GM10266 (cell line): ENCODE data around the gene IPMK.
"Not testable (repeated sequence)": the region's sequence is repeated elsewhere in the genome, so short reads cannot be mapped to it uniquely, and the experiment has no call there.

Source experiments
- DNase-seq: peaks from one replicate; pipeline ENCODE4 v3.0.0; 2012; ENCODE audit errors: extremely low spot score
- TF ChIP-seq, protein P1 (sequence below): IDR thresholded peaks from 2 replicates; pipeline ENCODE4 v1.5.1; 2012; ENCODE audit warnings: mild to moderate bottlenecking, low read depth; ENCODE audit not compliant: control insufficient read depth, insufficient read depth; ENCODE audit errors: missing control alignments

Gene IPMK

GRCh38 chr10:58260334-58260733 is 7.4 kb downstream of the IPMK start:
- TF ChIP-seq, protein P1, sequence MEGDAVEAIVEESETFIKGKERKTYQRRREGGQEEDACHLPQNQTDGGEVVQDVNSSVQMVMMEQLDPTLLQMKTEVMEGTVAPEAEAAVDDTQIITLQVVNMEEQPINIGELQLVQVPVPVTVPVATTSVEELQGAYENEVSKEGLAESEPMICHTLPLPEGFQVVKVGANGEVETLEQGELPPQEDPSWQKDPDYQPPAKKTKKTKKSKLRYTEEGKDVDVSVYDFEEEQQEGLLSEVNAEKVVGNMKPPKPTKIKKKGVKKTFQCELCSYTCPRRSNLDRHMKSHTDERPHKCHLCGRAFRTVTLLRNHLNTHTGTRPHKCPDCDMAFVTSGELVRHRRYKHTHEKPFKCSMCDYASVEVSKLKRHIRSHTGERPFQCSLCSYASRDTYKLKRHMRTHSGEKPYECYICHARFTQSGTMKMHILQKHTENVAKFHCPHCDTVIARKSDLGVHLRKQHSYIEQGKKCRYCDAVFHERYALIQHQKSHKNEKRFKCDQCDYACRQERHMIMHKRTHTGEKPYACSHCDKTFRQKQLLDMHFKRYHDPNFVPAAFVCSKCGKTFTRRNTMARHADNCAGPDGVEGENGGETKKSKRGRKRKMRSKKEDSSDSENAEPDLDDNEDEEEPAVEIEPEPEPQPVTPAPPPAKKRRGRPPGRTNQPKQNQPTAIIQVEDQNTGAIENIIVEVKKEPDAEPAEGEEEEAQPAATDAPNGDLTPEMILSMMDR: no peak
- no peak for DNase-seq

DNA sequence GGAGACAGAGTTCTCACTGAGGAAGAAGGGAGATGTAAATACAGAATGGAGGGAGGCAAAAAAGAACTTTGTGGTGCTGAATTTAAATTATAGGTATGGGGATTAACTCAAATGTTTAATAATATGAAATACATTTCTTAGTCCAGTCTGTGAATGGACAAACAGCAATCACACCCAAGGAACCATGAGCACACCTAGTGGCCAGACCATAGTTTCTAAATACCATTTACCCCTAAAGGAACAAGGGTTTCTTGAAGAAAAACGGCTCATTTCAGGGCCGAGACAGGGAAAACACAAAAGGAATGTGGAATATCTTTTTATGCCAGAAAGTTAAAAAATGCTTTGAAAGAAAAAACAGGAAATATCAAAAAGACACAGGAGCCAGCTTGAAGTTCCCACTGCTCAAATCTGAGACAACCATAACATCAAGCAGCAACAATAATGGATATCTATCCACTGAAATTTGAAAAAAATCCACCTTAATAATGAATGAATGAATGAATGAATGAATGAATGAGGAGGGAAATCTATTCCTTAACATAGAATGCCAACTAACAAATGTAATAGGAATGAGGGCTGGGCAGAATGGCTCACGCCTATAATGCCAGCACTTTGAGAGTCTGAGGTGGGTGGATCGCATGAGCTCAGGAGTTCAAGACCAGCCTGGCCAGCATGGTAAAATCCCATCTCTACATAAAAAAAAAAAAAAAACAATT is 8.6 kb downstream of the IPMK start:
- no peak for DNase-seq
- TF ChIP-seq, protein P1: no peak

- not testable (repeated sequence) for DNase-seq
Measured at GRCh38 chr10:58256013-58256780, 11.5 kb downstream of the IPMK start.

DNA sequence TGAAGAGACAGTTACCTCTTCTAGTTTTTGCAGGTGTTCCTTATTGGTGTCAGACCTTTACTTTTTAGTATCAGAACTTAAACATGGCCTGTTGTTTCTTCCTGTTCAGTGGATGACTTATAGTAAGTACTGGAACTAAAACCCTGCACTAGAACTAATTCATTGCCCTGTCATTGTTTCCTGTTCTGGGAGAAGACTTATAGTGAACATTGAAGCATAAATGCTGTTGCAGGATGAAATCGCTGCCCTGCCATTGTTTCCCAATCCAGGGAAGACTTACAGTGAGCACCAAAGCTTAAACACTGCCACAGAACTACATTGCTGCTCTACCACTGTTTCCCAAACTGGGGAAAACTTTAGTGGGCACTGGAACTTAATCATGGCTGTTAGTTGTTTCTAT is 13.1 kb downstream of the IPMK start:
- TF ChIP-seq, protein P1: no peak

DNA sequence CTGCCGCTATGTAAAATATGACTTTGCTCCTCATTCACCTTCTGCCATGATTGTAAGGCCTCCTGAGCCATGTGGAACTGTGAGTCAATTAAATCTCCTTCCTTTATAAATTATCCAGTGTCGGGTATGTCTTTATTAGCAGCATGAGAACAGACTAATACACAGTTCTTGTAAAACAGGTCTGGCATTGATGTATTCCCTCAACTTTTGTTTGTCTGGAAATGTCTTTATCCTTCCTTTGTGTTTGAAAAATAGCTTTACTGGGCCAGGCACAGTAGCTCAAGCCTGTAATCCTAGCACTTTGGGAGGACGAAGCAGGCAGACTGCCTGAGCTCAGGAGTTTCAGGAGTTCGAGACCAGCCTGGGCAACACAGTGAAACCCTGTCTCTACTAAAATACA is 14.5 kb downstream of the IPMK start:
- no peak for DNase-seq
- TF ChIP-seq, protein P1: no peak

More for the DNA sequence above, 13.1 kb downstream of the IPMK start:
- DNase-seq: no peak

- DNase-seq: not testable (repeated sequence)
Measured at GRCh38 chr10:58244666-58245065, 23.0 kb downstream of the IPMK start.

- not testable (repeated sequence) for DNase-seq
Measured at GRCh38 chr10:58244242-58244641, 23.5 kb downstream of the IPMK start.

DNA sequence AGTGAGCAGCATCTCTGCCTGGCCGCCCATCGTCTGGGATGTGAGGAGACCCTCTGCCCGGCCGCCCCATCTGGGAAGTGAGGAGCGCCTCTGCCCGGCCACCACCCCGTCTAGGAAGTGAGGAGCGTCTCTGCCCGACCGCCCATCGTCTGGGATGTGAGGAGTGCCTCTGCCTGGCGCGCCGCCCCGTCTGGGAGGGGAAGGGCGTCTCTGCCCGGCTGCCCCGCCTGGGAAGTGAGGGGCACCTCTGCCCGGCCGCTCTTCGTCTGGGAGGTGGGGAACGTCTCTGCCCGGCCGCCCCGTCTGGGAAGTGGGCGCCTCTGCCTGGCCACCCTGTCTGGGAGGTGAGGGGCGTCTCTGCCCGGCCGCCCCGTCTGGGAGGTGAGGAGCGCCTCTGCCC is 23.9 kb downstream of the IPMK start:
- not testable (repeated sequence) for DNase-seq

DNA sequence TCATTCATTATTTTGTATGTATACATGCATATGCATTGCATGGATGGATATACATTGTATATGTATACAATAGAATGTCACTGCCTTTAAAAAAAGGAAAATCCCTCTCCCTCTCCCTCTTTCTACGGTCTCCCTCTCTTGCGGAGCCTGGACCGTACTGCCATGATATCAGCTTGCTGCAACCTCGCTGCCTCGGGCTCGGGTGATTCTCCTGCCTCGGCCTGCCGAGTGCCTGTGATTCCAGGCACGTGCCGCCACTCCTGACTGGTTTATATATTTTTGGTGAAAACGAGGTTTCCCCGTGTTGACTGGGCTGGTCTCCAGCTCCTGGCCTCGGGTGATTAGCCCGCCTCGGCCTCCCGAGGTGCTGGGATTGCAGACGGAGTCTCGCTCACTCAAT is 24.4 kb downstream of the IPMK start:
- DNase-seq: no peak
- TF ChIP-seq, protein P1: no peak
